HepG2 (cell line): Measurements from ENCODE around the gene GPC6. TPM values are rescaled to one million over a fixed set of nuclear protein-coding genes. Genes with fewer than 3 reads are reported as not detected.
A peak's percentile ranks its signal among the peaks of the same experiment; 100 is the strongest.

ENCODE experiments used
- ARNT ChIP-seq: fragments of 450-650 bp; IDR thresholded peaks from 2 replicates; pipeline ENCODE4 v1.6.1; 2017
- ATF7 ChIP-seq, 2 experiments: fragments of 450-650 bp in 1 of 2; sonication (generic) in 1 of 2; formaldehyde crosslinking in 1 of 2; IDR thresholded peaks; 2 replicates each; pipeline versions ENCODE4 v1.4.0 to v1.6.1; 2016 to 2020; ENCODE audit warnings: antibody characterized with exemption in 1 of 2, mild to moderate bottlenecking in 1 of 2, missing genetic modification reagents in 1 of 2
- FOXO1 ChIP-seq: sonication (generic); formaldehyde crosslinking; IDR thresholded peaks from 2 replicates; pipeline ENCODE4 v1.4.0; 2020; ENCODE audit warnings: missing genetic modification reagents
- GLMP ChIP-seq: sonication (generic); formaldehyde crosslinking; IDR thresholded peaks from 2 replicates; pipeline ENCODE4 v1.9.0; 2021; ENCODE audit warnings: missing genetic modification reagents, mild to moderate bottlenecking, borderline replicate concordance
- HBP1 ChIP-seq: IDR thresholded peaks from 2 replicates; pipeline ENCODE4 v1.6.1; 2016; ENCODE audit warnings: low read depth, control low read depth
- KMT2B ChIP-seq: IDR thresholded peaks from 2 replicates; pipeline ENCODE4 v1.6.1; 2016; ENCODE audit warnings: missing genetic modification reagents, missing compliant biosample characterization
- MIER3 ChIP-seq: IDR thresholded peaks from 2 replicates; pipeline ENCODE4 v1.6.1; 2016; ENCODE audit warnings: missing compliant biosample characterization, borderline replicate concordance
- NFATC3 ChIP-seq: sonication (generic); formaldehyde crosslinking; IDR thresholded peaks from 2 replicates; pipeline ENCODE4 v1.5.1; 2020; ENCODE audit warnings: mild to moderate bottlenecking, missing genetic modification reagents
- NFKB2 ChIP-seq: sonication (generic); formaldehyde crosslinking; IDR thresholded peaks from 2 replicates; pipeline ENCODE4 v1.4.0; 2020; ENCODE audit warnings: missing genetic modification reagents, borderline replicate concordance
- NONO ChIP-seq, 2 experiments: fragments of 450-650 bp in 1 of 2; sonication (generic) in 1 of 2; formaldehyde crosslinking in 1 of 2; IDR thresholded peaks in 1 of 2; conservative IDR thresholded peaks in 1 of 2; 2 replicates each; pipeline versions ENCODE4 v1.6.1 to v1.8.0; 2017 to 2022; ENCODE audit warnings: mild to moderate bottlenecking in 1 of 2, missing genetic modification reagents in 1 of 2, moderate library complexity in 1 of 2
- PHB2 ChIP-seq: fragments of 450-650 bp; IDR thresholded peaks from 2 replicates; pipeline ENCODE4 v1.6.1; 2018; ENCODE audit not compliant: partially characterized antibody
- PRMT3 ChIP-seq: sonication (generic); formaldehyde crosslinking; IDR thresholded peaks from 2 replicates; pipeline ENCODE4 v1.8.1; 2022; ENCODE audit warnings: low read depth, mild to moderate bottlenecking, moderate library complexity, missing genetic modification reagents, borderline replicate concordance
- RFXAP ChIP-seq: sonication (generic); formaldehyde crosslinking; IDR thresholded peaks from 2 replicates; pipeline ENCODE4 v1.4.0; 2020; ENCODE audit warnings: missing genetic modification reagents, borderline replicate concordance
- SRSF1 ChIP-seq: fragments of 200-400 bp; formaldehyde crosslinking; optimal IDR thresholded peaks from 2 replicates; pipeline ENCODE3; 2017; ENCODE audit warnings: mild to moderate bottlenecking, low read depth, low read length, moderate library complexity
- YY1 ChIP-seq: IDR thresholded peaks from 2 replicates; pipeline ENCODE4 v1.6.1; 2011; ENCODE audit warnings: low read length, low read depth, moderate library complexity, mild to moderate bottlenecking; ENCODE audit not compliant: insufficient read depth, insufficient replicate concordance
- ZNF10 ChIP-seq: sonication (generic); formaldehyde crosslinking; IDR thresholded peaks from 2 replicates; pipeline ENCODE4 v1.4.0; 2020; ENCODE audit warnings: mild to moderate bottlenecking, low read depth, missing genetic modification reagents, borderline replicate concordance
- ZNF335 ChIP-seq: sonication (generic); formaldehyde crosslinking; IDR thresholded peaks from 2 replicates; pipeline ENCODE4 v1.4.0; 2020; ENCODE audit warnings: missing genetic modification reagents
- ZNF446 ChIP-seq: sonication (generic); formaldehyde crosslinking; IDR thresholded peaks from 2 replicates; pipeline ENCODE4 v1.5.0; 2020; ENCODE audit warnings: mild to moderate bottlenecking, missing genetic modification reagents
- ZNF550 ChIP-seq: sonication (generic); formaldehyde crosslinking; IDR thresholded peaks from 2 replicates; pipeline ENCODE4 v1.4.0; 2020; ENCODE audit warnings: mild to moderate bottlenecking, missing genetic modification reagents, borderline replicate concordance
- ZNF678 ChIP-seq: sonication (generic); formaldehyde crosslinking; IDR thresholded peaks from 2 replicates; pipeline ENCODE4 v1.4.0; 2020; ENCODE audit warnings: mild to moderate bottlenecking, missing genetic modification reagents
- ZNF749 ChIP-seq: sonication (generic); formaldehyde crosslinking; IDR thresholded peaks from 2 replicates; pipeline ENCODE4 v1.8.0; 2022; ENCODE audit warnings: mild to moderate bottlenecking, missing genetic modification reagents, moderate library complexity, borderline replicate concordance
- ZNF75D ChIP-seq: sonication (generic); formaldehyde crosslinking; IDR thresholded peaks from 2 replicates; pipeline ENCODE4 v1.8.1; 2023; ENCODE audit warnings: missing genetic modification reagents, mild to moderate bottlenecking, borderline replicate concordance
- polyA plus RNA-seq, 8 experiments: library from polyadenylated mRNA; depleted of rRNA in 3 of 8; stranded (reverse) in 7 of 8; unstranded in 1 of 8; fragments of >200 nt; fragmentation: Illumina TruSeq in 4 of 8; extraction: Trizol in 4 of 8; gene quantifications; 2 replicates each; pipeline versions ENCODE4 v1.2.1 to v1.2.3, GENCODE V29; 2011 to 2016; ENCODE audit warnings: low read depth in 4 of 8, missing spikeins in 1 of 8, mixed read lengths in 1 of 8; ENCODE audit not compliant: insufficient read depth in 1 of 8
- total RNA-seq, 5 experiments: library from RNA; depleted of rRNA; stranded (reverse); fragments of >200 nt; fragmentation: Illumina TruSeq; extraction: Trizol; gene quantifications; 2 replicates each; pipeline ENCODE4 v1.2.3, GENCODE V29; 2016; ENCODE audit warnings: low read depth in 1 of 5
- TF ChIP-seq, protein P1 (sequence below): sonication (generic); formaldehyde crosslinking; IDR thresholded peaks from 2 replicates; pipeline ENCODE4 v1.5.1; 2020; ENCODE audit warnings: missing genetic modification reagents, mild to moderate bottlenecking, borderline replicate concordance
- TF ChIP-seq, protein P2 (sequence below): sonication (generic); formaldehyde crosslinking; IDR thresholded peaks from 2 replicates; pipeline ENCODE4 v1.4.0; 2020; ENCODE audit warnings: missing genetic modification reagents

The GPC6 gene
- total and polyA plus RNA-seq, 2 of the 13 experiments (the other 11 are each of a cell fraction or from before 2014, with no cell fraction given), result 24.5 to 33.9 TPM

- TF ChIP-seq GLMP (CRISPR knock-in tag) (no peak), ZNF749 (CRISPR knock-in tag) (no peak), RFXAP (CRISPR knock-in tag) (no peak), ARNT (no peak), ATF7 (IDR thresholded peaks at IDR 0.05) (no peak), ATF7 (CRISPR knock-in tag; IDR thresholded peaks at IDR 0.05) (no peak), ZNF550 (no peak), FOXO1 (CRISPR knock-in tag) (no peak), YY1 (no peak), NFKB2 (CRISPR knock-in tag) (no peak), PHB2 (no peak), ZNF678 (CRISPR knock-in tag) (no peak), HBP1 (CRISPR knock-in tag) (no peak), ZNF75D (CRISPR knock-in tag) (no peak), NFATC3 (no peak), ZNF10 (CRISPR knock-in tag) (no peak), KMT2B (CRISPR knock-in tag) (no peak; the same call in 1 of the 2 replicates), ZNF446 (CRISPR knock-in tag) (no peak), PRMT3 (CRISPR knock-in tag) (0 out of 2 replicates have a peak, but pooled peaks have one; percentile 35), MIER3 (CRISPR knock-in tag) (no peak), NONO (IDR thresholded peaks at IDR 0.05) (no peak), NONO (CRISPR knock-in tag; conservative IDR thresholded peaks at IDR 0.05) (no peak), SRSF1 (no peak), ZNF335 (no peak)
- TF ChIP-seq, protein P1, sequence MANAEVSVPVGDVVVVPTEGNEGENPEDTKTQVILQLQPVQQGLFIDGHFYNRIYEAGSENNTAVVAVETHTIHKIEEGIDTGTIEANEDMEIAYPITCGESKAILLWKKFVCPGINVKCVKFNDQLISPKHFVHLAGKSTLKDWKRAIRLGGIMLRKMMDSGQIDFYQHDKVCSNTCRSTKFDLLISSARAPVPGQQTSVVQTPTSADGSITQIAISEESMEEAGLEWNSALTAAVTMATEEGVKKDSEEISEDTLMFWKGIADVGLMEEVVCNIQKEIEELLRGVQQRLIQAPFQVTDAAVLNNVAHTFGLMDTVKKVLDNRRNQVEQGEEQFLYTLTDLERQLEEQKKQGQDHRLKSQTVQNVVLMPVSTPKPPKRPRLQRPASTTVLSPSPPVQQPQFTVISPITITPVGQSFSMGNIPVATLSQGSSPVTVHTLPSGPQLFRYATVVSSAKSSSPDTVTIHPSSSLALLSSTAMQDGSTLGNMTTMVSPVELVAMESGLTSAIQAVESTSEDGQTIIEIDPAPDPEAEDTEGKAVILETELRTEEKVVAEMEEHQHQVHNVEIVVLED (CRISPR knock-in tag), result no peak
- TF ChIP-seq, protein P2, sequence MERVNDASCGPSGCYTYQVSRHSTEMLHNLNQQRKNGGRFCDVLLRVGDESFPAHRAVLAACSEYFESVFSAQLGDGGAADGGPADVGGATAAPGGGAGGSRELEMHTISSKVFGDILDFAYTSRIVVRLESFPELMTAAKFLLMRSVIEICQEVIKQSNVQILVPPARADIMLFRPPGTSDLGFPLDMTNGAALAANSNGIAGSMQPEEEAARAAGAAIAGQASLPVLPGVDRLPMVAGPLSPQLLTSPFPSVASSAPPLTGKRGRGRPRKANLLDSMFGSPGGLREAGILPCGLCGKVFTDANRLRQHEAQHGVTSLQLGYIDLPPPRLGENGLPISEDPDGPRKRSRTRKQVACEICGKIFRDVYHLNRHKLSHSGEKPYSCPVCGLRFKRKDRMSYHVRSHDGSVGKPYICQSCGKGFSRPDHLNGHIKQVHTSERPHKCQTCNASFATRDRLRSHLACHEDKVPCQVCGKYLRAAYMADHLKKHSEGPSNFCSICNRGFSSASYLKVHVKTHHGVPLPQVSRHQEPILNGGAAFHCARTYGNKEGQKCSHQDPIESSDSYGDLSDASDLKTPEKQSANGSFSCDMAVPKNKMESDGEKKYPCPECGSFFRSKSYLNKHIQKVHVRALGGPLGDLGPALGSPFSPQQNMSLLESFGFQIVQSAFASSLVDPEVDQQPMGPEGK (CRISPR knock-in tag), result no peak
Observed at GRCh38 chr13:93227280-93227877, 772 bp downstream of the GPC6 start (continued).
